Thyroid gland (tissue), 4 donors: ENCODE results near the gene BCL2L2. TPM values are rescaled to one million over a fixed set of nuclear protein-coding genes. Genes with fewer than 3 reads are reported as not detected.

ENCODE experiments used
- DNase-seq, 2 donors: peaks; one replicate each; pipeline ENCODE4 v3.0.0-alpha.2; 2019
- H3K27ac ChIP-seq, 3 donors: fragments of 200-600 bp; sonication (generic); 1 replicate in 2 of 3; 2 replicates in 1 of 3; pipeline ENCODE4 v1.5.1; 2016 to 2019; ENCODE audit warnings: mild to moderate bottlenecking in 1 of 3, moderate library complexity in 1 of 3
- H3K27me3 ChIP-seq: fragments of 200-600 bp; sonication (generic); one replicate; pipeline ENCODE4 v1.5.1; 2019
- H3K36me3 ChIP-seq, 2 donors: fragments of 200-600 bp; sonication (generic); one replicate each; pipeline ENCODE4 v1.5.1; 2016 to 2019
- H3K4me1 ChIP-seq, 2 donors: fragments of 200-600 bp; sonication (generic); one replicate each; pipeline ENCODE4 v1.5.1; 2017 to 2019
- H3K4me3 ChIP-seq, 3 donors: fragments of 200-600 bp; sonication (generic); replicated peaks in 1 of 3; 1 replicate in 2 of 3; 2 replicates in 1 of 3; pipeline ENCODE4 v1.5.1; 2016; ENCODE audit warnings: mild to moderate bottlenecking in 1 of 3
- H3K9me3 ChIP-seq: fragments of 200-600 bp; sonication (generic); one replicate; pipeline ENCODE4 v1.5.1; 2017
- CTCF ChIP-seq, 6 experiments: fragments of 200-600 bp in 3 of 6; fragments of 450-650 bp in 3 of 6; sonication (generic) in 3 of 6; IDR thresholded peaks; one replicate each; pipeline ENCODE4 v1.5.1; 2016 to 2019; ENCODE audit warnings: antibody characterized with exemption in 6 of 6, mild to moderate bottlenecking in 2 of 6, inconsistent platforms in 1 of 6, moderate library complexity in 1 of 6
- POLR2A ChIP-seq, 2 donors: fragments of 450-650 bp; IDR thresholded peaks; one replicate each; pipeline ENCODE4 v1.6.1; 2017; ENCODE audit warnings: antibody characterized with exemption in 2 of 2, mild to moderate bottlenecking in 2 of 2, moderate library complexity in 1 of 2
- WGBS, 2 donors: methylation state at CpG; one replicate each; pipeline ENCODE4 v1.1.5; 2017; 5-methylcytosine and 5-hydroxymethylcytosine counted together
- intact Hi-C: fragments of 100-400 bp; cut with DNase I; formaldehyde crosslinking; loops from one replicate; pipeline ENCODE4 v1.15.1; 2023
- total RNA-seq, 4 donors: library from RNA; depleted of rRNA; stranded (reverse); fragments of >200 nt; gene quantifications; one replicate each; pipeline ENCODE4 v1.2.3, GENCODE V29; 2016

BCL2L2 gene
- total RNA-seq, 4 donors from 2014 or later: 37.3 to 52.8 (median 46.1) TPM

- Histone ChIP-seq H3K27me3 (no peaks in the 10 kb centered on the region), H3K36me3 (no peaks in the 10 kb centered on the region), H3K4me1 (peaks cover 0 to 6% of the 10 kb centered on the region in 2 donors), H3K4me3 (no peak overlapping the region), H3K9me3 (no peaks in the 10 kb centered on the region), H3K27ac (no peak overlapping the region)
- intact Hi-C loops: no loop called here
- no peak for DNase-seq
- TF ChIP-seq CTCF (IDR thresholded peaks at IDR 0.05): no peak
- no peak for TF ChIP-seq POLR2A (IDR thresholded peaks at IDR 0.05)
- WGBS, 2 donors: 50 to 92% methylated on average over 1 to 6 of the region's 8 CpGs
Observed at GRCh38 chr14:23357261-23357660, 50.6 kb downstream of the BCL2L2 start.

- Histone ChIP-seq H3K36me3 (no peaks in the 10 kb centered on the region), H3K27me3 (no peaks in the 10 kb centered on the region), H3K9me3 (no peaks in the 10 kb centered on the region), H3K27ac (no peak overlapping the region), H3K4me1 (peaks cover 0 to 4% of the 10 kb centered on the region in 2 donors), H3K4me3 (no peak overlapping the region)
- TF ChIP-seq CTCF (IDR thresholded peaks at IDR 0.05) (no peak), POLR2A (IDR thresholded peaks at IDR 0.05) (no peak)
- DNase-seq: no peak
- WGBS, 2 donors: 87 to 88% methylated on average over 3 of the region's 3 CpGs
- intact Hi-C loops: no loop called here
Observed at GRCh38 chr14:23358042-23358441, 51.4 kb downstream of the BCL2L2 start.

- no peak for DNase-seq
Observed at GRCh38 chr14:23358553-23359166, 52.0 kb downstream of the BCL2L2 start.

GRCh38 chr14:23359167-23359626 lies 52.6 kb downstream of the BCL2L2 start:
- no peaks in the 10 kb centered on the region for H3K36me3 ChIP-seq
- no peak overlapping the region for H3K27ac ChIP-seq
- WGBS, 2 donors: 80 to 82% methylated on average over 1 to 5 of the region's 11 CpGs
- no peaks in the 10 kb centered on the region for H3K27me3 ChIP-seq
- no peaks in the 10 kb centered on the region for H3K9me3 ChIP-seq
- TF ChIP-seq CTCF (IDR thresholded peaks at IDR 0.05) (no peak), POLR2A (IDR thresholded peaks at IDR 0.05) (no peak)
- no peak overlapping the region for H3K4me3 ChIP-seq
- peaks cover 0 to 2% of the 10 kb centered on the region in 2 donors for H3K4me1 ChIP-seq
- no peak for DNase-seq
- intact Hi-C loops: no loop called here

More at GRCh38 chr14:23358553-23359166, 52.0 kb downstream of the BCL2L2 start:
- intact Hi-C loops: no loop called here
- Histone ChIP-seq H3K9me3 (no peaks in the 10 kb centered on the region), H3K27me3 (no peaks in the 10 kb centered on the region), H3K36me3 (no peaks in the 10 kb centered on the region), H3K4me3 (no peak overlapping the region), H3K27ac (no peak overlapping the region), H3K4me1 (no peaks in the 10 kb centered on the region)
- WGBS, 2 donors: 81 to 88% methylated on average over 10 to 12 of the region's 12 CpGs
- TF ChIP-seq CTCF (IDR thresholded peaks at IDR 0.05): no peak
- TF ChIP-seq POLR2A (IDR thresholded peaks at IDR 0.05): no peak

GRCh38 chr14:23359722-23360447 lies 53.3 kb downstream of the BCL2L2 start:
- H3K27ac ChIP-seq: no peak overlapping the region
- 90 to 94% methylated on average over 13 to 22 of the region's 22 CpGs for WGBS, 2 donors
- H3K4me1 ChIP-seq: peaks cover 0 to 6% of the 10 kb centered on the region in 2 donors

More at GRCh38 chr14:23359722-23360447, 53.3 kb downstream of the BCL2L2 start:
- Histone ChIP-seq H3K9me3 (no peaks in the 10 kb centered on the region), H3K36me3 (no peaks in the 10 kb centered on the region), H3K27me3 (no peaks in the 10 kb centered on the region), H3K4me3 (no peak overlapping the region)
- no peak for TF ChIP-seq CTCF (IDR thresholded peaks at IDR 0.05)
- TF ChIP-seq POLR2A (IDR thresholded peaks at IDR 0.05): no peak
- intact Hi-C loops: no loop called here
- no peak for DNase-seq
